HepG2 (cell line): ENCODE measurements around the gene COLQ. TPM values are rescaled to one million over a fixed set of nuclear protein-coding genes. Genes with fewer than 3 reads are reported as not detected.

Experiments
- AKAP8 ChIP-seq: sonication (generic); formaldehyde crosslinking; IDR thresholded peaks from 2 replicates; pipeline ENCODE4 v1.5.1; 2020; ENCODE audit warnings: mild to moderate bottlenecking, missing genetic modification reagents
- BCL6 ChIP-seq: IDR thresholded peaks from 2 replicates; pipeline ENCODE4 v1.6.1; 2016; ENCODE audit warnings: missing genetic modification reagents, missing compliant biosample characterization
- FUBP1 ChIP-seq: sonication (generic); formaldehyde crosslinking; IDR thresholded peaks from 2 replicates; pipeline ENCODE4 v1.5.1; 2020; ENCODE audit warnings: missing genetic modification reagents, mild to moderate bottlenecking, borderline replicate concordance
- GLMP ChIP-seq: sonication (generic); formaldehyde crosslinking; IDR thresholded peaks from 2 replicates; pipeline ENCODE4 v1.9.0; 2021; ENCODE audit warnings: missing genetic modification reagents, mild to moderate bottlenecking, borderline replicate concordance
- HMG20B ChIP-seq: conservative IDR thresholded peaks from 2 replicates; pipeline ENCODE4 v1.6.1; 2016; ENCODE audit warnings: missing genetic modification reagents, missing compliant biosample characterization
- IKZF5 ChIP-seq: IDR thresholded peaks from 2 replicates; pipeline ENCODE4 v1.6.1; 2018; ENCODE audit warnings: missing genetic modification reagents, mild to moderate bottlenecking, missing compliant biosample characterization
- MED8 ChIP-seq: sonication (generic); formaldehyde crosslinking; IDR thresholded peaks from 2 replicates; pipeline ENCODE4 v1.8.1; 2023; ENCODE audit warnings: mild to moderate bottlenecking, missing genetic modification reagents; ENCODE audit not compliant: insufficient replicate concordance
- PBX3 ChIP-seq: sonication (generic); formaldehyde crosslinking; IDR thresholded peaks from 2 replicates; pipeline ENCODE4 v1.8.1; 2023; ENCODE audit warnings: missing genetic modification reagents, inconsistent platforms, borderline replicate concordance
- PLRG1 ChIP-seq: fragments of 450-650 bp; conservative IDR thresholded peaks from 2 replicates; pipeline ENCODE4 v1.6.1; 2016
- REXO4 ChIP-seq: sonication (generic); formaldehyde crosslinking; IDR thresholded peaks from 2 replicates; pipeline ENCODE4 v1.8.0; 2022; ENCODE audit warnings: missing genetic modification reagents, mild to moderate bottlenecking, borderline replicate concordance
- SP2 ChIP-seq: sonication (generic); formaldehyde crosslinking; IDR thresholded peaks from 2 replicates; pipeline ENCODE4 v1.5.1; 2020; ENCODE audit warnings: mild to moderate bottlenecking, missing genetic modification reagents
- SP5 ChIP-seq: IDR thresholded peaks from 2 replicates; pipeline ENCODE4 v1.6.1; 2016; ENCODE audit warnings: low read depth, borderline replicate concordance
- TBL1XR1 ChIP-seq: fragments of 150-350 bp; IDR thresholded peaks from 2 replicates; pipeline ENCODE4 v1.6.1; 2014; ENCODE audit warnings: borderline replicate concordance, low read length; ENCODE audit not compliant: partially characterized antibody
- ZBTB26 ChIP-seq: IDR thresholded peaks from 2 replicates; pipeline ENCODE4 v1.6.1; 2016; ENCODE audit warnings: missing compliant biosample characterization, missing genetic modification reagents, borderline replicate concordance
- ZNF33A ChIP-seq: sonication (generic); formaldehyde crosslinking; IDR thresholded peaks from 2 replicates; pipeline ENCODE4 v1.5.1; 2020; ENCODE audit warnings: missing genetic modification reagents, mild to moderate bottlenecking, moderate library complexity, borderline replicate concordance
- ZNF639 ChIP-seq: conservative IDR thresholded peaks from 2 replicates; pipeline ENCODE4 v1.6.1; 2018; ENCODE audit warnings: missing genetic modification reagents
- ZNF674 ChIP-seq: sonication (generic); formaldehyde crosslinking; IDR thresholded peaks from 2 replicates; pipeline ENCODE4 v1.5.0; 2020; ENCODE audit warnings: low read depth, mild to moderate bottlenecking, missing genetic modification reagents
- ZNF768 ChIP-seq: sonication (generic); formaldehyde crosslinking; IDR thresholded peaks from 2 replicates; pipeline ENCODE4 v1.4.0; 2020; ENCODE audit warnings: missing genetic modification reagents
- ZUFSP ChIP-seq: sonication (generic); formaldehyde crosslinking; IDR thresholded peaks from 2 replicates; pipeline ENCODE4 v1.9.0; 2021; ENCODE audit warnings: missing genetic modification reagents, mild to moderate bottlenecking, borderline replicate concordance
- polyA plus RNA-seq, 8 experiments: library from polyadenylated mRNA; depleted of rRNA in 3 of 8; stranded (reverse) in 7 of 8; unstranded in 1 of 8; fragments of >200 nt; fragmentation: Illumina TruSeq in 4 of 8; extraction: Trizol in 4 of 8; gene quantifications; 2 replicates each; pipeline versions ENCODE4 v1.2.1 to v1.2.3, GENCODE V29; 2011 to 2016; ENCODE audit warnings: low read depth in 4 of 8, missing spikeins in 1 of 8, mixed read lengths in 1 of 8; ENCODE audit not compliant: insufficient read depth in 1 of 8
- total RNA-seq, 5 experiments: library from RNA; depleted of rRNA; stranded (reverse); fragments of >200 nt; fragmentation: Illumina TruSeq; extraction: Trizol; gene quantifications; 2 replicates each; pipeline ENCODE4 v1.2.3, GENCODE V29; 2016; ENCODE audit warnings: low read depth in 1 of 5

The COLQ gene
- total and polyA plus RNA-seq, 2 of the 13 experiments (the other 11 are each of a cell fraction or from before 2014, with no cell fraction given), result 0.31 to 0.46 TPM

GRCh38 chr3:15427182-15427880 is 94.2 kb downstream of the COLQ start, which contains the start of the genes EAF1 and METTL6 (continued):
- no peak for TF ChIP-seq FUBP1 (CRISPR knock-in tag)
- no peak for TF ChIP-seq ZNF768 (CRISPR knock-in tag)
- TF ChIP-seq BCL6 (CRISPR knock-in tag), result peak; percentile 19; the same call in 1 of the 2 replicates
- TF ChIP-seq SP5 (CRISPR knock-in tag), result no peak
- TF ChIP-seq ZNF639 (CRISPR knock-in tag), result peak; percentile 6; the same call in 1 of the 2 replicates
- no peak for TF ChIP-seq HMG20B (CRISPR knock-in tag)
- TF ChIP-seq ZNF674 (CRISPR knock-in tag), result no peak
- no peak for TF ChIP-seq MED8 (CRISPR knock-in tag)
- TF ChIP-seq ZUFSP (CRISPR knock-in tag), result no peak
- no peak for TF ChIP-seq PLRG1
- TF ChIP-seq TBL1XR1, result no peak
- 0 out of 2 replicates have a peak, but pooled peaks have one; percentile 20 for TF ChIP-seq PBX3 (CRISPR knock-in tag)
- TF ChIP-seq IKZF5 (CRISPR knock-in tag), result 0 out of 2 replicates have a peak, but pooled peaks have one; percentile 17
- TF ChIP-seq AKAP8 (CRISPR knock-in tag), result no peak
- TF ChIP-seq REXO4, result no peak
- TF ChIP-seq ZNF33A (CRISPR knock-in tag), result no peak
- no peak for TF ChIP-seq GLMP
- no peak for TF ChIP-seq ZBTB26 (CRISPR knock-in tag)
- 0 out of 2 replicates have a peak, but pooled peaks have one; percentile 47 for TF ChIP-seq SP2 (CRISPR knock-in tag)
